Gastroesophageal sphincter (tissue), 3 donors: ENCODE measurements around the gene GZF1.

ENCODE experiments used
- CTCF ChIP-seq, 4 experiments: fragments of 200-600 bp in 2 of 4; fragments of 450-650 bp in 2 of 4; sonication (generic) in 1 of 4; IDR thresholded peaks; one replicate each; pipeline ENCODE4 v1.5.1; 2017 to 2019; ENCODE audit warnings: antibody characterized with exemption in 4 of 4, mild to moderate bottlenecking in 2 of 4, moderate library complexity in 2 of 4
- POLR2A ChIP-seq, 2 donors: fragments of 450-650 bp; IDR thresholded peaks; one replicate each; pipeline ENCODE4 v1.6.1; 2017; ENCODE audit warnings: antibody characterized with exemption in 2 of 2, mild to moderate bottlenecking in 2 of 2, moderate library complexity in 1 of 2
- POLR2AphosphoS5 ChIP-seq: sonication (generic); formaldehyde crosslinking; IDR thresholded peaks from one replicate; pipeline ENCODE4 v1.6.1; 2017; ENCODE audit warnings: antibody characterized with exemption

- TF ChIP-seq POLR2A (IDR thresholded peaks at IDR 0.05) (no peak), CTCF (IDR thresholded peaks at IDR 0.05) (no peak), POLR2AphosphoS5 (no peak)
Measured at GRCh38 chr20:23367770-23368169, 5.8 kb downstream of the GZF1 start.
